ENCODE data around the gene ZBTB42. TPM values are rescaled to one million over a fixed set of nuclear protein-coding genes. Genes with fewer than 3 reads are reported as not detected.

The ZBTB42 gene
- total RNA-seq, 1 experiment from 2014 or later: 4.2 TPM

GRCh38 chr14:104782808-104783139, 18.1 kb upstream of the ZBTB42 start:
- Histone ChIP-seq H3K27me3 (ENCODE audit: insufficient read depth, low read depth) (no peaks in the 10 kb centered on the region), H2AFZ (no peak overlapping the region), H3K36me3 (ENCODE audit: low read depth) (no peaks in the 10 kb centered on the region), H3K4me3 (no peak overlapping the region), H3K4me1 (replicated peaks; ENCODE audit: insufficient read depth) (no peaks in the 10 kb centered on the region), H4K20me1 (ENCODE audit: insufficient read depth) (peaks cover 8% of the 10 kb centered on the region), H3K27ac (no peak overlapping the region), H3F3A (ENCODE audit: insufficient read depth, low read depth) (no peaks in the 10 kb centered on the region), H3K4me2 (no peak overlapping the region), H3K9me2 (ENCODE audit: insufficient read depth) (no peaks in the 10 kb centered on the region), H3K79me2 (ENCODE audit: low read depth) (no peaks in the 10 kb centered on the region), H3K9me3 (ENCODE audit: insufficient read depth, low read depth) (no peaks in the 10 kb centered on the region)
- ChIA-PET POLR2A (ENCODE audit: unreplicated experiment) (no interaction called here), CTCF (no interaction called here)
- intact Hi-C loops (cut with micrococcal nuclease; ENCODE audit: unreplicated experiment): no loop called here
- TF ChIP-seq EZH2 (IDR thresholded peaks at IDR 0.05; ENCODE audit: low read depth) (no peak), CTCF (conservative IDR thresholded peaks at IDR 0.05) (no peak)
- no TSS peak for BruUV-seq (replicated peaks)
- DNase-seq: no peak

- H3K27me3 ChIP-seq (ENCODE audit: insufficient read depth, low read depth): no peaks in the 10 kb centered on the region
- H2AFZ ChIP-seq: no peak overlapping the region
- no peaks in the 10 kb centered on the region for H3K9me2 ChIP-seq (ENCODE audit: insufficient read depth)
- no peaks in the 10 kb centered on the region for H3K79me2 ChIP-seq (ENCODE audit: low read depth)
- no peak overlapping the region for H3K27ac ChIP-seq
- DNase-seq: no peak
- H3K9me3 ChIP-seq (ENCODE audit: insufficient read depth, low read depth): no peaks in the 10 kb centered on the region
- peaks cover 12% of the 10 kb centered on the region for H4K20me1 ChIP-seq (ENCODE audit: insufficient read depth)
- no peak overlapping the region for H3K4me2 ChIP-seq
- intact Hi-C loops (cut with micrococcal nuclease; ENCODE audit: unreplicated experiment): no loop called here
- H3K4me3 ChIP-seq: no peak overlapping the region
- no peaks in the 10 kb centered on the region for H3F3A ChIP-seq (ENCODE audit: insufficient read depth, low read depth)
- CTCF ChIA-PET: no interaction called here
- POLR2A ChIA-PET (ENCODE audit: unreplicated experiment): no interaction called here
- H3K36me3 ChIP-seq (ENCODE audit: low read depth): no peaks in the 10 kb centered on the region
- no TSS peak for BruUV-seq (replicated peaks)
- TF ChIP-seq EZH2 (IDR thresholded peaks at IDR 0.05; ENCODE audit: low read depth) (no peak), CTCF (conservative IDR thresholded peaks at IDR 0.05) (no peak)
- no peaks in the 10 kb centered on the region for H3K4me1 ChIP-seq (replicated peaks; ENCODE audit: insufficient read depth)
Observed at GRCh38 chr14:104783484-104784217, 17.2 kb upstream of the ZBTB42 start.

GRCh38 chr14:104784218-104784568, 16.7 kb upstream of the ZBTB42 start:
- no peaks in the 10 kb centered on the region for H3K27me3 ChIP-seq (ENCODE audit: insufficient read depth, low read depth)
- peaks cover 13% of the 10 kb centered on the region for H4K20me1 ChIP-seq (ENCODE audit: insufficient read depth)
- no peak for DNase-seq
- BruUV-seq (replicated peaks): no TSS peak
- H3K9me2 ChIP-seq (ENCODE audit: insufficient read depth): no peaks in the 10 kb centered on the region
- H3K4me3 ChIP-seq: no peak overlapping the region
- intact Hi-C loops (cut with micrococcal nuclease; ENCODE audit: unreplicated experiment): no loop called here
- no peaks in the 10 kb centered on the region for H3K4me1 ChIP-seq (replicated peaks; ENCODE audit: insufficient read depth)
- no peaks in the 10 kb centered on the region for H3K36me3 ChIP-seq (ENCODE audit: low read depth)
- no peak overlapping the region for H2AFZ ChIP-seq
- H3K27ac ChIP-seq: no peak overlapping the region
- CTCF ChIA-PET: no interaction called here
- H3K79me2 ChIP-seq (ENCODE audit: low read depth): no peaks in the 10 kb centered on the region
- no peak overlapping the region for H3K4me2 ChIP-seq
- POLR2A ChIA-PET (ENCODE audit: unreplicated experiment): no interaction called here
- TF ChIP-seq CTCF (conservative IDR thresholded peaks at IDR 0.05) (no peak), EZH2 (IDR thresholded peaks at IDR 0.05; ENCODE audit: low read depth) (no peak)
- no peaks in the 10 kb centered on the region for H3F3A ChIP-seq (ENCODE audit: insufficient read depth, low read depth)
- no peaks in the 10 kb centered on the region for H3K9me3 ChIP-seq (ENCODE audit: insufficient read depth, low read depth)

All from PC-9 (cell line).